SK-N-SH (cell line): ENCODE measurements around the gene LSMEM2. TPM values are rescaled to one million over a fixed set of nuclear protein-coding genes. Genes with fewer than 3 reads are reported as not detected.
A peak's percentile ranks its signal among the peaks of the same experiment; 100 is the strongest.

ENCODE experiments used
- CTCF ChIA-PET: fragments of 300-600, 350-600 bp; formaldehyde crosslinking; extraction: SDS; loops from one replicate; lab custom pipeline; 2021; lab: Yijun Ruan, JAX
- POLR2A ChIA-PET: fragments of 350-600 bp; sonication (Branson Sonifier 250); formaldehyde crosslinking; extraction: SDS; loops from one replicate; lab custom pipeline; 2020; ENCODE audit warnings: antibody characterized with exemption, inconsistent platforms; lab: Yijun Ruan, JAX
- DNase-seq: peaks from one replicate; pipeline ENCODE4 v3.0.0; 2012
- H2AFZ ChIP-seq: fragments of 200-600 bp; sonication (generic); 2 replicates; pipeline ENCODE4 v1.8.1; 2016; ENCODE audit warnings: antibody characterized with exemption, mild to moderate bottlenecking, low read depth
- H3F3A ChIP-seq: fragments of 200-600 bp; sonication (generic); replicated peaks from 2 replicates; pipeline ENCODE3; 2016; ENCODE audit warnings: antibody characterized with exemption, mild to moderate bottlenecking; ENCODE audit not compliant: insufficient read depth
- H3K27ac ChIP-seq, 2 experiments: fragments of 200-500 bp in 1 of 2; fragments of 200-600 bp in 1 of 2; sonication (Bioruptor generic) in 1 of 2; sonication (generic), shearing (Covaris generic) in 1 of 2; 2 replicates each; pipeline versions ENCODE4 v1.5.1 to v1.6.1; 2014 to 2016; ENCODE audit warnings: low read depth in 2 of 2, inconsistent platforms in 1 of 2, low read length in 1 of 2, mild to moderate bottlenecking in 1 of 2, mixed read lengths in 1 of 2
- H3K27me3 ChIP-seq: fragments of 200-600 bp; sonication (generic), shearing (Covaris generic); 2 replicates; pipeline ENCODE4 v1.6.1; 2016; ENCODE audit warnings: mixed run types; ENCODE audit not compliant: insufficient read depth
- H3K36me3 ChIP-seq, 2 experiments: fragments of 200-500 bp in 1 of 2; fragments of 200-600 bp in 1 of 2; sonication (Bioruptor generic) in 1 of 2; sonication (generic) in 1 of 2; replicated peaks in 1 of 2; 2 replicates each; pipeline versions ENCODE3 to v1.5.1; 2014 to 2016; ENCODE audit warnings: low read length in 1 of 2, mild to moderate bottlenecking in 1 of 2; ENCODE audit not compliant: insufficient read depth in 2 of 2, control insufficient read depth in 1 of 2
- H3K4me1 ChIP-seq, 2 experiments: fragments of 200-500 bp in 1 of 2; fragments of 200-600 bp in 1 of 2; sonication (Bioruptor generic) in 1 of 2; sonication (generic), shearing (Covaris generic) in 1 of 2; 2 replicates each; pipeline versions ENCODE4 v1.5.1 to v1.6.1; 2014 to 2016; ENCODE audit warnings: low read depth in 1 of 2, low read length in 1 of 2, mixed run types in 1 of 2; ENCODE audit not compliant: insufficient read depth in 2 of 2, control insufficient read depth in 1 of 2
- H3K4me2 ChIP-seq: fragments of 200-600 bp; sonication (generic), shearing (Covaris generic); 2 replicates; pipeline ENCODE4 v1.6.1; 2017; ENCODE audit warnings: mixed run types
- H3K4me3 ChIP-seq, 2 experiments: fragments of 200-500 bp in 1 of 2; fragments of 200-600 bp in 1 of 2; sonication (Bioruptor generic) in 1 of 2; sonication (generic), shearing (Covaris generic) in 1 of 2; 2 replicates each; pipeline versions ENCODE4 v1.5.1 to v1.8.1; 2014 to 2016; ENCODE audit warnings: low read depth in 2 of 2, inconsistent platforms in 1 of 2, low read length in 1 of 2, mild to moderate bottlenecking in 1 of 2, mixed read lengths in 1 of 2, moderate library complexity in 1 of 2
- H3K79me2 ChIP-seq: fragments of 200-600 bp; sonication (generic); 2 replicates; pipeline ENCODE4 v1.8.1; 2017; ENCODE audit warnings: mild to moderate bottlenecking; ENCODE audit not compliant: insufficient read depth
- H3K9ac ChIP-seq: fragments of 200-600 bp; sonication (generic); 2 replicates; pipeline ENCODE4 v1.6.1; 2017; ENCODE audit warnings: mixed run types
- H3K9me2 ChIP-seq: fragments of 200-600 bp; sonication (generic); 2 replicates; pipeline ENCODE4 v1.6.1; 2017; ENCODE audit warnings: mixed run types
- H3K9me3 ChIP-seq: fragments of 200-600 bp; sonication (generic); 2 replicates; pipeline ENCODE4 v1.6.1; 2017; ENCODE audit warnings: mixed run types, mild to moderate bottlenecking, moderate library complexity
- H4K20me1 ChIP-seq: fragments of 200-600 bp; sonication (generic); 2 replicates; pipeline ENCODE4 v1.6.1; 2017; ENCODE audit warnings: mild to moderate bottlenecking, mixed run types; ENCODE audit not compliant: insufficient read depth
- CHD2 ChIP-seq: fragments of 150-350 bp; IDR thresholded peaks from 2 replicates; pipeline ENCODE4 v1.6.1; 2018; ENCODE audit warnings: low read length; ENCODE audit not compliant: partially characterized antibody
- ELF1 ChIP-seq: IDR thresholded peaks from 2 replicates; pipeline ENCODE4 v1.4.0; 2012
- EP300 ChIP-seq, 2 experiments: IDR thresholded peaks; 2 replicates each; pipeline versions ENCODE4 v1.4.0 to v1.6.1; 2012; ENCODE audit warnings: borderline replicate concordance in 1 of 2, low read depth in 1 of 2, low read length in 1 of 2
- EZH2phosphoT487 ChIP-seq: fragments of 200-600 bp; sonication (generic); IDR thresholded peaks from 2 replicates; pipeline ENCODE4 v1.6.1; 2017; ENCODE audit warnings: low read depth, mixed run types, mild to moderate bottlenecking, antibody characterized with exemption, moderate library complexity, borderline replicate concordance
- FOXJ3 ChIP-seq: sonication (generic); formaldehyde crosslinking; IDR thresholded peaks from 2 replicates; pipeline ENCODE4 v1.5.1; 2020; ENCODE audit warnings: mild to moderate bottlenecking, missing genetic modification reagents
- FOXM1 ChIP-seq: IDR thresholded peaks from 2 replicates; pipeline ENCODE4 v1.4.0; 2012; ENCODE audit warnings: low read depth, mild to moderate bottlenecking
- GATA2 ChIP-seq: sonication (generic); formaldehyde crosslinking; IDR thresholded peaks from 2 replicates; pipeline ENCODE4 v1.5.0; 2020; ENCODE audit warnings: mild to moderate bottlenecking, missing genetic modification reagents
- IRF3 ChIP-seq: fragments of 150-350 bp; IDR thresholded peaks from 2 replicates; pipeline ENCODE4 v1.6.1; 2016; ENCODE audit warnings: mild to moderate bottlenecking, low read depth, low read length
- NFIC ChIP-seq: IDR thresholded peaks from 2 replicates; pipeline ENCODE4 v1.4.0; 2012; ENCODE audit warnings: borderline replicate concordance
- RCOR1 ChIP-seq: fragments of 150-350 bp; IDR thresholded peaks from 2 replicates; pipeline ENCODE4 v1.6.1; 2017; ENCODE audit warnings: antibody characterized with exemption, low read length
- REST ChIP-seq: IDR thresholded peaks from 2 replicates; pipeline ENCODE4 v1.6.1; 2012; ENCODE audit warnings: mild to moderate bottlenecking, low read depth, low read length, moderate library complexity
- TAF1 ChIP-seq: IDR thresholded peaks from 2 replicates; pipeline ENCODE4 v1.6.1; 2012; ENCODE audit warnings: low read depth, mild to moderate bottlenecking, low read length, moderate library complexity, borderline replicate concordance
- TCF12 ChIP-seq: IDR thresholded peaks from 2 replicates; pipeline ENCODE4 v1.4.0; 2012
- USF2 ChIP-seq: fragments of 150-350 bp; IDR thresholded peaks from 2 replicates; pipeline ENCODE4 v1.6.1; 2017; ENCODE audit warnings: antibody characterized with exemption, low read length, low read depth, borderline replicate concordance
- YY1 ChIP-seq: IDR thresholded peaks from 2 replicates; pipeline ENCODE4 v1.4.0; 2012; ENCODE audit warnings: low read depth, mild to moderate bottlenecking
- ZBTB33 ChIP-seq: IDR thresholded peaks from 2 replicates; pipeline ENCODE4 v1.4.0; 2012; ENCODE audit warnings: low read depth, borderline replicate concordance
- WGBS: methylation state at CpG from one replicate; pipeline ENCODE4 v1.1.6; 2017; ENCODE audit warnings: low lambda C conversion rate; 5-methylcytosine and 5-hydroxymethylcytosine counted together
- polyA plus RNA-seq, 3 experiments: library from polyadenylated mRNA; depleted of rRNA; stranded (reverse); fragments of >200 nt; gene quantifications; 2 replicates each; pipeline ENCODE4 v1.2.3, GENCODE V29; 2012

Gene LSMEM2
- polyA plus RNA-seq, 1 of the 3 experiments (the other 2 are of a cell fraction), result 0.03 TPM

- TF ChIP-seq FOXJ3 (no peak), REST (peak; percentile 75), YY1 (no peak), GATA2 (no peak), RCOR1 (no peak), EZH2phosphoT487 (no peak), ELF1 (peak; percentile 90), TAF1 (peak; percentile 74; the same call in 1 of the 2 replicates)
Observed at GRCh38 chr3:50327943-50328691, 49.2 kb downstream of the LSMEM2 start, which contains the start of gene TUSC2 (continued).

- no peak overlapping the region for H3K4me3 ChIP-seq
- H3K4me1 ChIP-seq, result peaks cover 5 to 25% of the 10 kb centered on the region in 2 experiments; a peak in 3 of 4 replicates
- no peaks in the 10 kb centered on the region for H3K9me3 ChIP-seq
- no peaks in the 10 kb centered on the region for H3K9me2 ChIP-seq
- ChIA-PET CTCF (no interaction called here), POLR2A (no interaction called here)
- no peak overlapping the region for H2AFZ ChIP-seq
- peaks cover 71% of the 10 kb centered on the region for H3K79me2 ChIP-seq
- no peaks in the 10 kb centered on the region for H3K27me3 ChIP-seq
- H3F3A ChIP-seq, result peaks cover 30% of the 10 kb centered on the region
- no peak for DNase-seq
- peaks cover 10% of the 10 kb centered on the region; the same call in 1 of the 2 replicates for H4K20me1 ChIP-seq
- no peak for TF ChIP-seq CHD2
- no peak for TF ChIP-seq EP300 (IDR thresholded peaks at IDR 0.05; ENCODE audit: borderline replicate concordance in 1 of 2, low read depth in 1 of 2, low read length in 1 of 2)
- TF ChIP-seq IRF3, result no peak
- no peak for TF ChIP-seq USF2
- no peak for TF ChIP-seq NFIC
- no peak for TF ChIP-seq ZBTB33
- no peak for TF ChIP-seq FOXM1
- TF ChIP-seq TCF12, result no peak
- no peak overlapping the region for H3K27ac ChIP-seq
- H3K36me3 ChIP-seq, result peaks cover 10 to 37% of the 10 kb centered on the region in 2 experiments
- 89% methylated on average over 4 of the region's 10 CpGs for WGBS
- no peak overlapping the region for H3K9ac ChIP-seq
- H3K4me2 ChIP-seq, result no peak overlapping the region
Observed at GRCh38 chr3:50330330-50330729, 51.4 kb downstream of the LSMEM2 start.
